GM12875 (cell line): ENCODE data around the gene CDK1.

Experiments used
- H3K4me3 ChIP-seq: one replicate; pipeline ENCODE4 v1.5.1; 2011; ENCODE audit warnings: low read depth, low read length, control low read depth
- TF ChIP-seq, protein P1 (sequence below): IDR thresholded peaks from 2 replicates; pipeline ENCODE4 v1.5.1; 2011; ENCODE audit warnings: low read depth, mild to moderate bottlenecking, control low read depth, inconsistent platforms, low read length, moderate library complexity, borderline replicate concordance; ENCODE audit not compliant: insufficient read depth

Gene CDK1

DNA sequence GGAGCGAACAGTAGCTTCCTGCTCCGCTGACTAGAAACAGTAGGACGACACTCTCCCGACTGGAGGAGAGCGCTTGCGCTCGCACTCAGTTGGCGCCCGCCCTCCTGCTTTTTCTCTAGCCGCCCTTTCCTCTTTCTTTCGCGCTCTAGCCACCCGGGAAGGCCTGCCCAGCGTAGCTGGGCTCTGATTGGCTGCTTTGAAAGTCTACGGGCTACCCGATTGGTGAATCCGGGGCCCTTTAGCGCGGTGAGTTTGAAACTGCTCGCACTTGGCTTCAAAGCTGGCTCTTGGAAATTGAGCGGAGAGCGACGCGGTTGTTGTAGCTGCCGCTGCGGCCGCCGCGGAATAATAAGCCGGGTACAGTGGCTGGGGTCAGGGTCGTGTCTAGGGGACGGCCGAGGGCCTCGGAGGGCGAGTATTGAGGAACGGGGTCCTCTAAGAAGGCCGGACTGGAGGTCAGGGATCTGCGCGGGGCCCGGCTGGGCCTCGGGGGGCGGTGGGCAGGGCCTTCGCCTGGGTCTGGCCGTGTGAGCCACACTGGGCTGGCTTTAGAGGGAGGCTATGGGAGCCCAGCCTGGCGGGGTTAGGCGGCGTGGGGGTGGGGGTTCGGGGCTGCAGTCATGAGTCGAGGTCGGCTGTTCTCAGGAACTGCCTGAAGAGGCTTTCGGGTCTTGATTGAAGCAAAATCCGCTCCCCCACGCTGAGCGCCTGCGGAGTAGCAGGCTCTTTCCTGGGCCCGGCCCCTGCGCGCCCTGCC, at the start of gene CDK1:
CDK1 (plus strand) TSS at position 265 of the 757 bp plus-strand sequence. CDS start 1,688 bp downstream, outside the sequence.
- TF ChIP-seq, protein P1, sequence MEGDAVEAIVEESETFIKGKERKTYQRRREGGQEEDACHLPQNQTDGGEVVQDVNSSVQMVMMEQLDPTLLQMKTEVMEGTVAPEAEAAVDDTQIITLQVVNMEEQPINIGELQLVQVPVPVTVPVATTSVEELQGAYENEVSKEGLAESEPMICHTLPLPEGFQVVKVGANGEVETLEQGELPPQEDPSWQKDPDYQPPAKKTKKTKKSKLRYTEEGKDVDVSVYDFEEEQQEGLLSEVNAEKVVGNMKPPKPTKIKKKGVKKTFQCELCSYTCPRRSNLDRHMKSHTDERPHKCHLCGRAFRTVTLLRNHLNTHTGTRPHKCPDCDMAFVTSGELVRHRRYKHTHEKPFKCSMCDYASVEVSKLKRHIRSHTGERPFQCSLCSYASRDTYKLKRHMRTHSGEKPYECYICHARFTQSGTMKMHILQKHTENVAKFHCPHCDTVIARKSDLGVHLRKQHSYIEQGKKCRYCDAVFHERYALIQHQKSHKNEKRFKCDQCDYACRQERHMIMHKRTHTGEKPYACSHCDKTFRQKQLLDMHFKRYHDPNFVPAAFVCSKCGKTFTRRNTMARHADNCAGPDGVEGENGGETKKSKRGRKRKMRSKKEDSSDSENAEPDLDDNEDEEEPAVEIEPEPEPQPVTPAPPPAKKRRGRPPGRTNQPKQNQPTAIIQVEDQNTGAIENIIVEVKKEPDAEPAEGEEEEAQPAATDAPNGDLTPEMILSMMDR: no peak
- peak within 1 kb of the TSS; percentile 71 for H3K4me3 ChIP-seq

DNA sequence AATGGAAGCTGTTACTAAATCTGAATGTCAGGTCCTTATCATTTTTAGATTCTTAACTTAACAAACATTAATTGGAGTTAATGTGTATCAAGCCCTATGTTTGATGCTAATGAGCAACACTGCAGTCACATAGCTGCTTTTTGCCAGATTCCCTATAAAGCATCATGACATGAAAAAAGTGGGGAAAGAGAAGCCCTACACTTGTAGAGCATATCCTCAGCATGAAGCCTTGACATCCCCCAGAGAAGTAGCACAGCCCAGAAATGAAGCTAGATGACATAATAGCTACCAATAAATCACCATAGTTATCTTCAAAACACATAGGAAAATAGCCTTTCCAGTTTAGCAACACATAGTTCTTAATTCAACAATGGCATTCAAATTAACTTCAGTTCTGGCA, 49.2 kb upstream of the CDK1 start:
- TF ChIP-seq, protein P1: no peak
- H3K4me3 ChIP-seq: no peak overlapping the region

DNA sequence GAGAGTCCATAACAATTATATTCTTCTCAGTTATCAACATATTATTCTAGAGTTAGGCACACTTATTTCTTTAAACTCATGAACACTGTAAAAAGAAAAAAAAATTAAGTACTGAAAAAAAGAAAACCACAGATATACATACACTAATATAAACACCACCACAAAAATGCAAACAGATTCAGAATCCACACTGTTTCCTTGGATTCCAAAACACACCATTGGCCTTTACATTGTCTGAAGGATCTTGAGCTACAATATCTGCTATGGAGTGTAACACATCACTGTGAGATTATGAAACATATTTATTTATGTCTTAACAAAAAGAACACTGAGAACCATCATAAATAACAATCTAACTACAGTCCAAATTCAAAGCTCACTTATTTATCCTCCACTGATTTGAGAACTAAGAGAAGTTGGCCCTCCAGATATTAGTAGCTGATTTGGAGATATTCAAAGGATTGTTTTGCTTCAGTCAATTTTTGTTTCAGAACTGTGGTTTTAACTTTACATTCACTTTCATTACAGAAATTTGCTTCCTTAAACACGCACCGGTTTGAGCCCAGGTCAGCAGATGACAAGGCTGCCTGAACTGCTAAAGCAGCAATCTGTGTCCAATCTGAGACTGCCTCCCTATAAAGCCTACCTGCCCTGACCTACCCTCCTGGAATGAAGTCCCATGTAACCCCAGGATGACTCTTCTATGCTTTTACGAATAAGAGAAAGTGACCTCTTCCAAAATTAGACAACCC, 47.0 kb upstream of the CDK1 start:
- no peak overlapping the region for H3K4me3 ChIP-seq
- TF ChIP-seq, protein P1: no peak

DNA sequence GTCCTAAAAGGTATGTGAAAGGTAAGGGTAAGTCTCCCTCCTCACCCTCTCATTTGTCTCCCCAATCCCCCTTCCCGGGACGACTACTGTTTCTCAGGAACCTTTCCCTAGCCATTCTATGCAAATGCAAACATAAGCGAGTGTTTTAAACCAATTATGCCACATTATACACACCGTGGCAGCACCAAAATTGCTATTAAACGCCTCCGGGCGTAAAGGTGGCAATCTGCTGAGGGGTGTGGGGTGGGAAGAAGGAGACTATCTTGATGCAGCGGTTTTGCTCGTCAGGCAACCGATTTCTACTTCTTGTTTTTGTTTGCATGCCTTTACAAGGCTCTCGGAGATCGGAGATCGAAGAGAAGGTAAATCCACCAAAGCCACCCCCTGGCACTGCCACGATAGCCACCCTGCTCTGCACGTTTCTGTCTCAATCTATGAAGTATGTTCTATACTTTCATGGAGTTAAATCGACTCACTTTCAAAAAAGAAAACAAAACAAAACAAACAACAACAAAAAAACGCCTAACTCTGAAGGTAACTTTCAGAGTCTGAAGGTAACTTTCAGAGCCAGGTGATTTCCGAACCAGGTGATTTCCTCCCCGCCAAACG, 46.0 kb upstream of the CDK1 start:
- TF ChIP-seq, protein P1: no peak
- H3K4me3 ChIP-seq: peak overlapping the region; percentile 30

DNA sequence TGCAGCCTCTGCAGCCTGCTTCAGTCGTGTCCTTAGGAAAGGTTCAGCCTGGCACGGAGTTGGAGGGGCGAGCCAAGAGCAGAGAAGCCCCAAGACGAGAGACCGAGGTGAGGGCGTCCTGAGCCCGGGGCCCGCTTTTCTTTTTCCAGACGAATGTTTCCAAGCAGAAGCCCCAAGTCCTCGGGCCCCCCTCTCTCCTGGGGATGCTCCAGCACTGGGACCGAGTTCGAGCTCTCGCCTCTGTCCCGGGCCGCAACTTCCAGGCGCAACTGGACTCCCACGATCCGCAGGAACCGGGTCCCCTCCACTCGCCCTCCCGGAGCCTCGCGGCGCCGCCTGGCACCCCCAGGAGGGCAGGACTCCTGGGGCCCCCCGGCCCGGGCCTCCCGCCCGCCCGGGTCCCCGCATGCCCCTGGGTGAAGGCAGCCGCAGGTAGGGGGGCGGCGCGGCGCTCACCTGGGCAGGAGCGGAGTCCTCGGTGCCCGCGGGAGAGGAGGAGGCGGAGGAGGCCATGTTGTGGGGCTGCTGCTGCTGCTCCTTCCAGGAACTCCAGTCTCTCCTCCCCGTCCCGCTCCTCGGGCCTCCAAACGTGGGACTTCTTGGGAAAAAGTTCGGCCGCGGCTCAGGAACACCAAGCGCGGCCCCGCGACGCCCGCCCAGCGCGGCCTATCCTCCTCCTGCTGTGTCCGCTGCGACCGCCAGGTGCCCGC, 45.3 kb upstream of the CDK1 start:
- H3K4me3 ChIP-seq: peak overlapping the region; percentile 30
- TF ChIP-seq, protein P1: peak; percentile 52; the same call in 1 of the 2 replicates

DNA sequence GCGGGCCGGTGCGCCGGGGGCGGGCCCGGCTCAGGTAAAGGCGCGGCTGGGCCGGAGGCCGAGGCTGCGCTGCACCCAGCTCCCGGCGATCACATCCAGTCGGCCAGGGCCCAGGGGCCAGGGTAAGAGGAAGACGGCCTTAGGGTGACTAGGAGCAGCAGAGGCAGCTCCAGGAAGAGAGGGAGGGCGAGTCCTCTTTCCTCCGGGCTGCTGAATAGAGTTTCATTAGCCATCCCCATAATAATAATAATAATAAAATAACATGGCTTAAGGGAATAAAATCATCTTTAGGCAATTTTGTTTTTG, 44.8 kb upstream of the CDK1 start:
- H3K4me3 ChIP-seq: peak overlapping the region; percentile 30
- TF ChIP-seq, protein P1: no peak
